Astrocyte (in vitro differentiated cells and primary cell): ENCODE measurements around the gene MDN1. TPM values are rescaled to one million over a fixed set of nuclear protein-coding genes. Genes with fewer than 3 reads are reported as not detected.

Source experiments
- DNase-seq: peaks from one replicate; pipeline ENCODE4 v3.0.0-alpha.2; 2010; ENCODE audit warnings: low read depth
- FAIRE-seq: peaks from 2 replicates; lab custom pipeline; 2011; peaks lifted over from hg19 to GRCh38; lab: Jason Lieb, UNC
- H2AFZ ChIP-seq: 2 replicates; pipeline ENCODE4 v1.6.0; 2012; ENCODE audit warnings: low read depth, low read length, inconsistent platforms
- H3K27ac ChIP-seq: 2 replicates; pipeline ENCODE4 v1.5.1; 2011; ENCODE audit warnings: low read depth, low read length, inconsistent platforms
- H3K27me3 ChIP-seq: 2 replicates; pipeline ENCODE4 v1.6.0; 2011; ENCODE audit warnings: low read length, inconsistent platforms; ENCODE audit not compliant: insufficient read depth
- H3K36me3 ChIP-seq: 2 replicates; pipeline ENCODE4 v1.5.1; 2011; ENCODE audit warnings: low read length, inconsistent platforms; ENCODE audit not compliant: insufficient read depth
- H3K4me1 ChIP-seq: 2 replicates; pipeline ENCODE4 v1.5.1; 2011; ENCODE audit warnings: low read length, inconsistent platforms; ENCODE audit not compliant: insufficient read depth
- H3K4me2 ChIP-seq: 2 replicates; pipeline ENCODE4 v1.6.0; 2012; ENCODE audit warnings: low read length, inconsistent platforms
- H3K4me3 ChIP-seq: 2 replicates; pipeline ENCODE4 v1.5.1; 2011; ENCODE audit warnings: low read depth, mild to moderate bottlenecking, low read length, inconsistent platforms; ENCODE audit not compliant: insufficient read depth
- H3K79me2 ChIP-seq: 2 replicates; pipeline ENCODE4 v1.6.0; 2012; ENCODE audit warnings: mild to moderate bottlenecking, low read length, inconsistent platforms; ENCODE audit not compliant: insufficient read depth
- H3K9ac ChIP-seq: 2 replicates; pipeline ENCODE4 v1.6.0; 2012; ENCODE audit warnings: mild to moderate bottlenecking, low read length, inconsistent platforms
- H3K9me3 ChIP-seq: 2 replicates; pipeline ENCODE4 v1.5.1; 2012; ENCODE audit warnings: low read depth, mild to moderate bottlenecking, low read length, inconsistent platforms; ENCODE audit not compliant: insufficient read depth
- H4K20me1 ChIP-seq: 2 replicates; pipeline ENCODE4 v1.6.0; 2012; ENCODE audit warnings: low read length, inconsistent platforms; ENCODE audit not compliant: insufficient read depth
- H3K27ac Mint-ChIP-seq: one replicate; pipeline ENCODE4 v1.8.0; 2021; ENCODE audit warnings: mild to moderate bottlenecking, mixed read lengths; ENCODE audit not compliant: unreplicated experiment
- H3K27me3 Mint-ChIP-seq: one replicate; pipeline ENCODE4 v1.8.0; 2021; ENCODE audit warnings: low read depth, mixed read lengths; ENCODE audit not compliant: unreplicated experiment
- H3K36me3 Mint-ChIP-seq: one replicate; pipeline ENCODE4 v1.8.0; 2021; ENCODE audit warnings: low read depth, mixed read lengths; ENCODE audit not compliant: unreplicated experiment
- H3K4me1 Mint-ChIP-seq: one replicate; pipeline ENCODE4 v1.8.0; 2021; ENCODE audit warnings: low read depth, mixed read lengths; ENCODE audit not compliant: unreplicated experiment
- H3K4me3 Mint-ChIP-seq: one replicate; pipeline ENCODE4 v1.8.0; 2021; ENCODE audit warnings: mild to moderate bottlenecking, moderate library complexity, mixed read lengths; ENCODE audit not compliant: unreplicated experiment
- H3K9me3 Mint-ChIP-seq: one replicate; pipeline ENCODE4 v1.8.0; 2021; ENCODE audit warnings: mild to moderate bottlenecking, mixed read lengths; ENCODE audit not compliant: unreplicated experiment
- CTCF ChIP-seq: IDR thresholded peaks from 2 replicates; pipeline ENCODE4 v1.5.1; 2011; ENCODE audit warnings: low read depth, mild to moderate bottlenecking, inconsistent platforms, low read length, moderate library complexity; ENCODE audit not compliant: insufficient read depth
- EZH2 ChIP-seq: IDR thresholded peaks from 2 replicates; pipeline ENCODE4 v1.6.1; 2012; ENCODE audit warnings: mild to moderate bottlenecking, low read length, inconsistent platforms; ENCODE audit not compliant: insufficient read depth
- total RNA-seq: library from RNA; stranded (reverse); gene quantifications from 2 replicates; pipeline ENCODE4 v1.2.1, GENCODE V29; 2021

MDN1 gene
- total RNA-seq, 1 donor from 2014 or later = 35.7 TPM

GRCh38 chr6:89694428-89694827 lies 125.2 kb downstream of the MDN1 start:
- Histone ChIP-seq H3K4me3 (no peak overlapping the region), H4K20me1 (no peaks in the 10 kb centered on the region), H3K9ac (no peak overlapping the region), H3K9me3 (no peaks in the 10 kb centered on the region), H3K27ac (no peak overlapping the region), H2AFZ (no peak overlapping the region), H3K4me1 (no peaks in the 10 kb centered on the region), H3K36me3 (peaks cover 48% of the 10 kb centered on the region), H3K27me3 (no peaks in the 10 kb centered on the region), H3K4me2 (no peak overlapping the region), H3K79me2 (no peaks in the 10 kb centered on the region)
- no peak for DNase-seq
- Mint-ChIP-seq H3K9me3 (no peaks in the 10 kb centered on the region), H3K27ac (no peak overlapping the region), H3K36me3 (peaks cover 16% of the 10 kb centered on the region), H3K4me1 (peaks cover 4% of the 10 kb centered on the region), H3K4me3 (no peak overlapping the region), H3K27me3 (no peaks in the 10 kb centered on the region)
- TF ChIP-seq EZH2 (no peak), CTCF (no peak)
- FAIRE-seq = no peak

GRCh38 chr6:89693207-89693606 lies 126.4 kb downstream of the MDN1 start:
- H3K27me3 ChIP-seq = no peaks in the 10 kb centered on the region
- no peaks in the 10 kb centered on the region for H4K20me1 ChIP-seq
- peaks cover 4% of the 10 kb centered on the region for H3K4me1 Mint-ChIP-seq
- FAIRE-seq (no peak), DNase-seq (no peak)
- H3K9me3 Mint-ChIP-seq = no peaks in the 10 kb centered on the region
- H2AFZ ChIP-seq = no peak overlapping the region
- H3K4me3 Mint-ChIP-seq = no peak overlapping the region
- H3K9ac ChIP-seq = no peak overlapping the region
- no peaks in the 10 kb centered on the region for H3K79me2 ChIP-seq
- H3K36me3 ChIP-seq = peaks cover 47% of the 10 kb centered on the region
- H3K27me3 Mint-ChIP-seq = no peaks in the 10 kb centered on the region
- no peaks in the 10 kb centered on the region for H3K9me3 ChIP-seq
- no peak overlapping the region for H3K27ac ChIP-seq
- no peak for TF ChIP-seq EZH2
- no peak for TF ChIP-seq CTCF
- peaks cover 16% of the 10 kb centered on the region for H3K36me3 Mint-ChIP-seq
- no peak overlapping the region for H3K27ac Mint-ChIP-seq
- H3K4me3 ChIP-seq = no peak overlapping the region
- no peak overlapping the region for H3K4me2 ChIP-seq
- H3K4me1 ChIP-seq = no peaks in the 10 kb centered on the region

- H3K4me2 ChIP-seq = no peak overlapping the region
- no peaks in the 10 kb centered on the region for H3K27me3 Mint-ChIP-seq
- H3K79me2 ChIP-seq = no peaks in the 10 kb centered on the region
- H3K27ac Mint-ChIP-seq = no peak overlapping the region
- peaks cover 18% of the 10 kb centered on the region for H3K36me3 Mint-ChIP-seq
- H3K27ac ChIP-seq = no peak overlapping the region
- H3K4me3 Mint-ChIP-seq = no peak overlapping the region
- no peak overlapping the region for H3K4me3 ChIP-seq
- no peaks in the 10 kb centered on the region for H4K20me1 ChIP-seq
- no peak overlapping the region for H3K9ac ChIP-seq
- H3K4me1 ChIP-seq = no peaks in the 10 kb centered on the region
- TF ChIP-seq EZH2 (no peak), CTCF (no peak)
- FAIRE-seq (no peak), DNase-seq (no peak)
- H3K27me3 ChIP-seq = no peaks in the 10 kb centered on the region
- H3K9me3 Mint-ChIP-seq = no peaks in the 10 kb centered on the region
- no peaks in the 10 kb centered on the region for H3K9me3 ChIP-seq
- H2AFZ ChIP-seq = no peak overlapping the region
- peaks cover 56% of the 10 kb centered on the region for H3K36me3 ChIP-seq
- peaks cover 4% of the 10 kb centered on the region for H3K4me1 Mint-ChIP-seq
These were observed 127.3 kb downstream of the MDN1 start for GRCh38 chr6:89692256-89692655.
